Mesenchymal stem cell (in vitro differentiated cells and primary cell): ENCODE results near the gene FAAP100.

Experiments
- DNase-seq: peaks from one replicate; pipeline ENCODE4 v3.0.0-alpha.2; 2013
- H2AFZ ChIP-seq: one replicate; pipeline ENCODE4 v1.6.1; 2013; ENCODE audit warnings: low read depth, mild to moderate bottlenecking, control low read depth, inconsistent platforms, low read length, moderate library complexity
- H2AK5ac ChIP-seq: 2 replicates; pipeline ENCODE4 v1.6.1; 2013; ENCODE audit warnings: low read length, moderate library complexity, mild to moderate bottlenecking, inconsistent platforms; ENCODE audit not compliant: severe bottlenecking
- H2BK120ac ChIP-seq: one replicate; pipeline ENCODE4 v1.6.1; 2013; ENCODE audit warnings: low read depth, mild to moderate bottlenecking, inconsistent platforms, low read length, moderate library complexity
- H2BK12ac ChIP-seq, 2 experiments: one replicate each; pipeline ENCODE4 v1.6.1; 2013; ENCODE audit warnings: inconsistent platforms in 2 of 2, low read length in 2 of 2, mild to moderate bottlenecking in 2 of 2, moderate library complexity in 2 of 2, control low read depth in 1 of 2
- H2BK15ac ChIP-seq: one replicate; pipeline ENCODE4 v1.6.1; 2013; ENCODE audit warnings: mild to moderate bottlenecking, low read depth, inconsistent platforms; ENCODE audit not compliant: poor library complexity, severe bottlenecking
- H2BK5ac ChIP-seq: 2 replicates; pipeline ENCODE4 v1.6.1; 2013; ENCODE audit warnings: low read depth, mild to moderate bottlenecking, low read length, control low read depth, inconsistent platforms; ENCODE audit not compliant: poor library complexity, severe bottlenecking
- H3K14ac ChIP-seq, 2 experiments: one replicate each; pipeline ENCODE4 v1.6.1; 2013; ENCODE audit warnings: inconsistent platforms in 2 of 2, low read length in 2 of 2, control low read depth in 1 of 2, mild to moderate bottlenecking in 1 of 2, moderate library complexity in 1 of 2
- H3K18ac ChIP-seq, 2 experiments: one replicate each; pipeline ENCODE4 v1.6.1; 2013; ENCODE audit warnings: inconsistent platforms in 2 of 2, low read length in 2 of 2, control low read depth in 1 of 2, low read depth in 1 of 2, mild to moderate bottlenecking in 1 of 2
- H3K23ac ChIP-seq, 2 experiments: one replicate each; pipeline ENCODE4 v1.6.1; 2013; ENCODE audit warnings: inconsistent platforms in 2 of 2, low read length in 2 of 2, mild to moderate bottlenecking in 2 of 2, moderate library complexity in 2 of 2, control low read depth in 1 of 2
- H3K27ac ChIP-seq: 2 replicates; pipeline ENCODE4 v1.5.1; 2013; ENCODE audit warnings: mild to moderate bottlenecking, moderate library complexity, low read length, control low read depth, inconsistent platforms; ENCODE audit not compliant: poor library complexity, severe bottlenecking
- H3K27me3 ChIP-seq, 2 experiments: 2 replicates each; pipeline versions ENCODE4 v1.6.1 to v1.7.0; 2013; ENCODE audit warnings: low read length in 2 of 2, mild to moderate bottlenecking in 2 of 2, moderate library complexity in 2 of 2, control low read depth in 1 of 2, inconsistent platforms in 1 of 2; ENCODE audit not compliant: control insufficient read depth in 1 of 2, insufficient read depth in 1 of 2
- H3K36me3 ChIP-seq, 2 experiments: 2 replicates each; pipeline versions ENCODE4 v1.6.1 to v1.7.0; 2013; ENCODE audit warnings: low read length in 2 of 2, control low read depth in 1 of 2, inconsistent platforms in 1 of 2, low read depth in 1 of 2, mild to moderate bottlenecking in 1 of 2; ENCODE audit not compliant: insufficient read depth in 2 of 2, control insufficient read depth in 1 of 2
- H3K4ac ChIP-seq, 2 experiments: one replicate each; pipeline ENCODE4 v1.6.1; 2013; ENCODE audit warnings: inconsistent platforms in 2 of 2, low read length in 2 of 2, mild to moderate bottlenecking in 2 of 2, moderate library complexity in 2 of 2, control low read depth in 1 of 2, low read depth in 1 of 2
- H3K4me1 ChIP-seq: 2 replicates; pipeline ENCODE4 v1.6.1; 2013; ENCODE audit warnings: low read depth, low read length, control low read depth; ENCODE audit not compliant: control insufficient read depth, insufficient read depth
- H3K4me2 ChIP-seq: 2 replicates; pipeline ENCODE4 v1.6.1; 2013; ENCODE audit warnings: low read length, mild to moderate bottlenecking, inconsistent platforms; ENCODE audit not compliant: poor library complexity, severe bottlenecking
- H3K4me3 ChIP-seq, 2 experiments: 2 replicates each; pipeline versions ENCODE4 v1.5.1 to v1.7.0; 2013; ENCODE audit warnings: low read length in 2 of 2, mild to moderate bottlenecking in 2 of 2, control low read depth in 1 of 2, low read depth in 1 of 2; ENCODE audit not compliant: insufficient read depth in 1 of 2
- H3K79me1 ChIP-seq: replicated peaks from 2 replicates; pipeline ENCODE4 v1.6.1; 2013; ENCODE audit warnings: mild to moderate bottlenecking, control low read depth, low read length, inconsistent platforms; ENCODE audit not compliant: poor library complexity, severe bottlenecking
- H3K9ac ChIP-seq: 2 replicates; pipeline ENCODE4 v1.7.0; 2013; ENCODE audit warnings: mild to moderate bottlenecking, low read length, moderate library complexity
- H3K9me3 ChIP-seq: 2 replicates; pipeline ENCODE4 v1.7.0; 2013; ENCODE audit warnings: mild to moderate bottlenecking, low read length; ENCODE audit not compliant: control insufficient read depth
- H4K8ac ChIP-seq: one replicate; pipeline ENCODE4 v1.6.1; 2013; ENCODE audit warnings: inconsistent platforms, mild to moderate bottlenecking, low read length, moderate library complexity
- H4K91ac ChIP-seq: one replicate; pipeline ENCODE4 v1.6.1; 2013; ENCODE audit warnings: mild to moderate bottlenecking, low read length, inconsistent platforms
- WGBS: methylation state at CpG from one replicate; pipeline ENCODE4 v1.1.7; 2013; ENCODE audit warnings: mixed read lengths; 5-methylcytosine and 5-hydroxymethylcytosine counted together

The FAAP100 gene

DNA sequence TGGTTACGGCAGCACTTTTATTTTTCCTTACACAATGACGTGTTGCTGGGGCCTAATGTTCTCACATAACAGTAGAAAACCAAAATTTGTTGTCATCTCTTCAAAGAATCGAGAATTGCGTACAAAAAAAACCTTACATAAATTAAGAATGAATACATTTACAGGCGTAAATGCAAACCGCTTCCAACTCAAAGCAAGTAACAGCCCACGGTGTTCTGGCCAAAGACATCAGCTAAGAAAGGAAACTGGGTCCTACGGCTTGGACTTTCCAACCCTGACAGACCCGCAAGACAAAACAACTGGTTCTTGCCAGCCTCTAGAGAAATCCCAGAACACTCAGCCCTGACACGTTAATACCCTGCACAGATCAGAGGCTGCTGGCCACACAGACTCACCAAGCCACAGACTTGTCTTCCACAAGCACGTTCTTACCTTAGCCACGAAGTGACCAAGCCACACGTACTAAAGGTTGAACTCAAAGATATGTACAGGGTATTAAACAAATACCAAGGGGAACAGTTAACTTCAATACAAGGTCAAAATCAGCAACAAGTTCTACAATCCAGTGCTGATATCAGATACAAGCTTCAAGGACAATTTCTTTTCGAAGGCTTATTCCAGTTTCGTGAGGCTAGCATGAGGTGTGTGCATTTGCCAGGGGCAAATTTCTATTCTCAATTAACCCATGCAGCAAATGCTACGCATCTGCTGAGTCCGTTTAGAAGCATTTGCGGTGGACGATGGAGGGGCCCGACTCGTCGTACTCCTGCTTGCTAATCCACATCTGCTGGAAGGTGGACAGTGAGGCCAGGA is 42.0 kb downstream of the FAAP100 start:
- Histone ChIP-seq H3K9ac (peak overlapping the region; percentile 99), H2BK12ac (no peak overlapping the region), H3K4me1 (peaks cover 8% of the 10 kb centered on the region), H2AFZ (no peak overlapping the region), H3K23ac (peak overlapping the region in 1 of 2 experiments; percentile 83), H3K18ac (peak overlapping the region in 1 of 2 experiments; percentile 48), H3K79me1 (no peaks in the 10 kb centered on the region), H2BK5ac (no peak overlapping the region), H4K8ac (no peak overlapping the region), H3K14ac (peak overlapping the region in 1 of 2 experiments; percentile 63), H4K91ac (no peak overlapping the region), H3K27ac (peak overlapping the region; percentile 88), H3K4ac (no peak overlapping the region), H3K36me3 (peaks cover 35 to 40% of the 10 kb centered on the region in 2 experiments), H3K9me3 (no peaks in the 10 kb centered on the region), H2BK15ac (no peak overlapping the region), H3K27me3 (no peaks in the 10 kb centered on the region), H3K4me3 (peak overlapping the region; percentile 77 to 97), H2AK5ac (no peak overlapping the region), H3K4me2 (peak overlapping the region; percentile 95), H2BK120ac (no peak overlapping the region)
- 9% methylated on average over 22 of the region's 22 CpGs for WGBS
- DNase-seq = no peak

- Histone ChIP-seq H2BK12ac (no peak overlapping the region), H3K4me2 (peak overlapping the region; percentile 95), H3K14ac (peak overlapping the region in 1 of 2 experiments; percentile 58), H4K8ac (no peak overlapping the region), H3K36me3 (peaks cover 35 to 40% of the 10 kb centered on the region in 2 experiments), H3K23ac (peak overlapping the region in 1 of 2 experiments; percentile 67), H3K9me3 (no peaks in the 10 kb centered on the region), H3K9ac (peak overlapping the region; percentile 99), H2AFZ (no peak overlapping the region), H3K4me3 (peak overlapping the region; percentile 62 to 97), H2BK5ac (no peak overlapping the region), H3K79me1 (no peaks in the 10 kb centered on the region), H4K91ac (no peak overlapping the region), H3K27ac (peak overlapping the region; percentile 72), H2BK15ac (no peak overlapping the region), H2AK5ac (no peak overlapping the region), H3K4me1 (peaks cover 7% of the 10 kb centered on the region), H3K18ac (no peak overlapping the region), H3K4ac (no peak overlapping the region), H3K27me3 (no peaks in the 10 kb centered on the region), H2BK120ac (no peak overlapping the region)
- no peak for DNase-seq
- WGBS = 44% methylated on average over 12 of the region's 12 CpGs
These were observed 42.8 kb downstream of the FAAP100 start for GRCh38 chr17:81509207-81509971.

DNA sequence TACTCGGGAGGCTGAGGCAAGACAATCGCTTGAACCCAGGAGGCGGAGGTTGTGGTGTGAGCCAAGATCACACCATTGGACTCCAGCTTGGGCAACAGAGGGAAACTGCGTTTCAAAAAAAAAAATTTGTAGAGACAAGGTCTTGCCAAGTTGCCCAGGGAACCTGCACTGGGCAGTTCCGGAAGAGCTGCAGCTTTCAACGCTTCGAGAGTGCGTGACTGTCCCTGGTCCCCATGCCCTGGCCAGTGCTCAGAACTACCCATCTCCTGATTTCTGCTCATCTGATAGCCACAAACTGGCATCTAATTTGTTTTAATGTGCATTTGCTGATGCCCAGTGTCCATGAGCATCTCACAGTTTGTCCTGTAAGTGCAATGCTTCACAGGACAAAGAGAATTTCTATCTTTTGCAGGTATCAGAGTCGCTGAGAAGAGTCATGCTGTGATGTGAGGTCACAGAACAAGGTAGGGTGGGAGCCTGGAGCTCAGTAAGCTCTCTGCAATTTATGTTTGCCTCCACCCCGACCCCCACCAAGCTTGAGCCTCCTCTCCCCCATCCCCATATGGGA is 43.4 kb downstream of the FAAP100 start:
- Histone ChIP-seq H3K4me2 (peak overlapping the region; percentile 95), H2BK5ac (no peak overlapping the region), H3K4me1 (peaks cover 4% of the 10 kb centered on the region), H2AK5ac (no peak overlapping the region), H2BK120ac (no peak overlapping the region), H3K9ac (peak overlapping the region; percentile 99), H4K91ac (no peak overlapping the region), H3K23ac (peak overlapping the region in 1 of 2 experiments; percentile 23), H3K14ac (no peak overlapping the region), H3K4ac (no peak overlapping the region), H2AFZ (no peak overlapping the region), H4K8ac (no peak overlapping the region), H2BK12ac (no peak overlapping the region), H3K9me3 (no peaks in the 10 kb centered on the region), H3K27ac (peak overlapping the region; percentile 72), H3K4me3 (peak overlapping the region; percentile 53 to 97), H3K18ac (no peak overlapping the region), H3K79me1 (no peaks in the 10 kb centered on the region), H2BK15ac (no peak overlapping the region), H3K36me3 (peaks cover 35 to 40% of the 10 kb centered on the region in 2 experiments), H3K27me3 (no peaks in the 10 kb centered on the region)
- no peak for DNase-seq
- 58% methylated on average over 10 of the region's 10 CpGs for WGBS

- Histone ChIP-seq H3K4me3 (no peak overlapping the region), H4K91ac (no peak overlapping the region), H3K4ac (no peak overlapping the region), H2BK5ac (no peak overlapping the region), H3K27ac (no peak overlapping the region), H2BK120ac (no peak overlapping the region), H2BK15ac (no peak overlapping the region), H3K36me3 (peaks cover 2 to 9% of the 10 kb centered on the region in 2 experiments), H3K4me2 (no peak overlapping the region), H4K8ac (no peak overlapping the region), H3K9ac (no peak overlapping the region), H3K79me1 (no peaks in the 10 kb centered on the region), H3K23ac (no peak overlapping the region), H3K27me3 (peaks cover 0 to 23% of the 10 kb centered on the region in 2 experiments), H2BK12ac (no peak overlapping the region), H3K18ac (no peak overlapping the region), H2AFZ (no peak overlapping the region), H3K4me1 (peaks cover 17% of the 10 kb centered on the region), H3K14ac (no peak overlapping the region), H3K9me3 (no peaks in the 10 kb centered on the region), H2AK5ac (no peak overlapping the region)
- no peak for DNase-seq
These were observed 48.5 kb downstream of the FAAP100 start for GRCh38 chr17:81503619-81504018.
